Measurements from ENCODE around the gene ZFAND2B.

Gene ZFAND2B

GRCh38 chr2:219207134-219207883 is 727 bp downstream of the ZFAND2B start:
- no peak for DNase-seq

- DNase-seq = no peak
Observed at GRCh38 chr2:219207884-219208740, 1.5 kb downstream of the ZFAND2B start.

GRCh38 chr2:219209236-219210195 is 2.9 kb downstream of the ZFAND2B start:
- no peak for DNase-seq

GRCh38 chr2:219210196-219210885 is 3.8 kb downstream of the ZFAND2B start:
- no peak for DNase-seq

- no peak for DNase-seq
Observed at GRCh38 chr2:219210886-219211362, 4.3 kb downstream of the ZFAND2B start.

- no peak for DNase-seq
Observed at GRCh38 chr2:219213026-219213415, 6.4 kb downstream of the ZFAND2B start.

- DNase-seq = no peak
Observed at GRCh38 chr2:219213486-219214071, 7.0 kb downstream of the ZFAND2B start.

- no peak for DNase-seq
Observed at GRCh38 chr2:219214141-219214540, 7.6 kb downstream of the ZFAND2B start.

- no peak for DNase-seq
Observed at GRCh38 chr2:219214786-219215185, 8.2 kb downstream of the ZFAND2B start.

GRCh38 chr2:219215871-219216534 is 9.4 kb downstream of the ZFAND2B start:
- no peak for DNase-seq

GRCh38 chr2:219216535-219216915 is 9.9 kb downstream of the ZFAND2B start:
- DNase-seq = no peak

GRCh38 chr2:219218217-219218731 is 11.7 kb downstream of the ZFAND2B start:
- DNase-seq = peak; percentile 32

- DNase-seq = peak; percentile 87
Observed at GRCh38 chr2:219218732-219219701, 12.4 kb downstream of the ZFAND2B start, which contains the start of gene ABCB6. Gene ABCB6 (minus strand): TSS chr2:219218958. CDS start chr2:219218673, 285 bp downstream.

- no peak for DNase-seq
Observed at GRCh38 chr2:219219784-219220532, 13.4 kb downstream of the ZFAND2B start.

- DNase-seq = no peak
Observed at GRCh38 chr2:219220652-219221402, 14.2 kb downstream of the ZFAND2B start.

- no peak for DNase-seq
Observed at GRCh38 chr2:219221957-219222518, 15.5 kb downstream of the ZFAND2B start.

GRCh38 chr2:219223831-219224610 is 17.4 kb downstream of the ZFAND2B start:
- DNase-seq = no peak

Data from stimulated activated CD4-positive, alpha-beta T cell treated with anti-CD3 and anti-CD28 coated beads, Interleukin-12 subunit alpha, Interleukin-12 subunit beta, amount 100 ng/mL, for 4 hours (primary cell).